ENCODE measurements around the gene OBSCN. TPM values are rescaled to one million over a fixed set of nuclear protein-coding genes. Genes with fewer than 3 reads are reported as not detected.

Gene OBSCN
- total RNA-seq, 1 donor from 2014 or later, result 22.1 TPM

- intact Hi-C loops (cut with micrococcal nuclease), result no loop called here
- Mint-ChIP-seq H3K9me3 (peaks cover 44% of the 10 kb centered on the region), H3K4me1 (ENCODE audit: low read depth) (no peaks in the 10 kb centered on the region), H3K27me3 (ENCODE audit: low read depth) (no peaks in the 10 kb centered on the region), H3K27ac (no peak overlapping the region), H3K36me3 (ENCODE audit: low read depth) (peaks cover 44% of the 10 kb centered on the region), H3K4me3 (ENCODE audit: low read depth) (no peak overlapping the region)
- DNase-seq (ENCODE audit: low spot score), result no peak
These were observed 94.2 kb downstream of the OBSCN start for GRCh38 chr1:228302086-228302485.

DNA sequence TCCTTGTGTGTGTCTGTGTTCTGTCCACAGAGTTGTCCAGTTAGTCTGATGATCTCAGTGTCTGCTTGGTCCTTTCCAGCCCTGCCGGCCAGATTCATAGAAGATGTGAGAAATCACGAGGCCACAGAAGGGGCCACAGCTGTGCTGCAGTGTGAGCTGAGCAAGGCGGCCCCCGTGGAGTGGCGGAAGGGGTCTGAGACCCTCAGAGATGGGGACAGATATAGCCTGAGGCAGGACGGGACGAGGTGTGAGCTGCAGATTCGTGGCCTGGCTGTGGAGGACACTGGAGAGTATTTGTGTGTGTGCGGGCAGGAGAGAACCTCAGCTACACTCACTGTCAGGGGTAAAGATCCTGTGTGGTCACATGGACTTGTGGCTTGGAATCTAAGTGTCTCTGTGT, 95.8 kb downstream of the OBSCN start:
- H3K36me3 Mint-ChIP-seq (ENCODE audit: low read depth), result peaks cover 37% of the 10 kb centered on the region
- DNase-seq (ENCODE audit: low spot score), result no peak
- H3K9me3 Mint-ChIP-seq, result peaks cover 36% of the 10 kb centered on the region
- H3K4me3 Mint-ChIP-seq (ENCODE audit: low read depth), result no peak overlapping the region
- no peaks in the 10 kb centered on the region for H3K4me1 Mint-ChIP-seq (ENCODE audit: low read depth)
- no peak overlapping the region for H3K27ac Mint-ChIP-seq
- intact Hi-C loops (cut with micrococcal nuclease), result no loop called here
- H3K27me3 Mint-ChIP-seq (ENCODE audit: low read depth), result no peaks in the 10 kb centered on the region

DNA sequence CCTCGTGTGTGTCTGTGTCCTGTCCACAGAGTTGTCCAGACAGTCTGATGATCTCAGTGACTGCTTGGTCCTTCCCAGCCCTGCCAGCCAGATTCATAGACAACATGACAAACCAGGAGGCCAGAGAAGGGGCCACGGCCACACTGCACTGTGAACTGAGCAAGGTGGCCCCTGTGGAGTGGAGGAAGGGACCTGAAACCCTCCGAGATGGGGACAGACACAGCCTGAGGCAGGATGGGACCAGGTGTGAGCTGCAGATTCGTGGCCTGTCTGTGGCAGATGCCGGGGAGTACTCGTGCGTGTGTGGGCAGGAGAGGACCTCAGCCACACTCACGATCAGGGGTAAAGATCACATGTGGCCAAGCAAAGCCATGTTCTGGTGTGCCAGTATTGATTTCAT, 96.4 kb downstream of the OBSCN start:
- Mint-ChIP-seq H3K27ac (no peak overlapping the region), H3K36me3 (ENCODE audit: low read depth) (peaks cover 33% of the 10 kb centered on the region), H3K4me1 (ENCODE audit: low read depth) (no peaks in the 10 kb centered on the region), H3K4me3 (ENCODE audit: low read depth) (no peak overlapping the region), H3K27me3 (ENCODE audit: low read depth) (no peaks in the 10 kb centered on the region), H3K9me3 (peaks cover 36% of the 10 kb centered on the region)
- DNase-seq (ENCODE audit: low spot score), result no peak
- intact Hi-C loops (cut with micrococcal nuclease), result no loop called here

DNA sequence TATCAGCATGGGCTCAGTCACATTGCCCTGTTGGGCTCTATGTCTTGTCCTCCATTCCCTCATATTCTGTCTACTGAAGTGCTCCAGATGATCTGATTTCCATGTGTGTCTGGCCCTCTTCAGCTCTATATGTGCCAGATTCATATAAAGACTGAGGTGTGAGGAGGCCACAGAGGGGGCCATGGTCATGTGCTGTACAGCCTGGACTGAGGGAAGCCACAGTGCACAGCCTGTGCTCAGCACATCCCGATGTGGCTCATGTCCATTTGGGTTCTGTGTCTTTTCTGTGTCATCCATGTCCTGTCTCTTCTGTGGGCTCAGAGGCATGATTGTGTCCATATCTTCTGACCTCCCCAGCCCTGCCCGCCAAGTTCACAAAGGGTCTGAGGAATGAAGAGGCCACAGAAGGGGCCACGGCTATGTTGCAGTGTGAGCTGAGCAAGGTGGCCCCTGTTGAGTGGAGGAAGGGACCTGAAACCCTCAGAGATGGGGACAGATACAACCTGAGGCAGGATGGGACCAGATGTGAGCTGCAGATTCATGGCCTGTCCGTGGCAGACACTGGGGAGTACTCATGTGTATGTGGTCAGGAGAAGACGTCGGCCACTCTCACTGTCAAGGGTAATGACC, 97.0 kb downstream of the OBSCN start:
- Mint-ChIP-seq H3K27ac (no peak overlapping the region), H3K4me3 (ENCODE audit: low read depth) (no peak overlapping the region), H3K9me3 (peaks cover 32% of the 10 kb centered on the region), H3K27me3 (ENCODE audit: low read depth) (no peaks in the 10 kb centered on the region), H3K36me3 (ENCODE audit: low read depth) (peaks cover 29% of the 10 kb centered on the region), H3K4me1 (ENCODE audit: low read depth) (no peaks in the 10 kb centered on the region)
- DNase-seq (ENCODE audit: low spot score), result no peak
- intact Hi-C loops (cut with micrococcal nuclease), result no loop called here

GRCh38 chr1:228305721-228306152, 97.9 kb downstream of the OBSCN start:
- no peak overlapping the region for H3K27ac Mint-ChIP-seq
- H3K4me1 Mint-ChIP-seq (ENCODE audit: low read depth), result no peaks in the 10 kb centered on the region
- H3K27me3 Mint-ChIP-seq (ENCODE audit: low read depth), result no peaks in the 10 kb centered on the region
- H3K9me3 Mint-ChIP-seq, result peaks cover 29% of the 10 kb centered on the region
- peaks cover 22% of the 10 kb centered on the region for H3K36me3 Mint-ChIP-seq (ENCODE audit: low read depth)
- no peak for DNase-seq (ENCODE audit: low spot score)
- H3K4me3 Mint-ChIP-seq (ENCODE audit: low read depth), result no peak overlapping the region
- intact Hi-C loops (cut with micrococcal nuclease), result no loop called here

GRCh38 chr1:228306275-228307217, 98.7 kb downstream of the OBSCN start:
- DNase-seq (ENCODE audit: low spot score), result no peak
- Mint-ChIP-seq H3K36me3 (ENCODE audit: low read depth) (peaks cover 19% of the 10 kb centered on the region), H3K4me1 (ENCODE audit: low read depth) (no peaks in the 10 kb centered on the region), H3K27me3 (ENCODE audit: low read depth) (no peaks in the 10 kb centered on the region), H3K9me3 (peaks cover 21% of the 10 kb centered on the region), H3K27ac (no peak overlapping the region), H3K4me3 (ENCODE audit: low read depth) (no peak overlapping the region)
- intact Hi-C loops (cut with micrococcal nuclease), result no loop called here

DNA sequence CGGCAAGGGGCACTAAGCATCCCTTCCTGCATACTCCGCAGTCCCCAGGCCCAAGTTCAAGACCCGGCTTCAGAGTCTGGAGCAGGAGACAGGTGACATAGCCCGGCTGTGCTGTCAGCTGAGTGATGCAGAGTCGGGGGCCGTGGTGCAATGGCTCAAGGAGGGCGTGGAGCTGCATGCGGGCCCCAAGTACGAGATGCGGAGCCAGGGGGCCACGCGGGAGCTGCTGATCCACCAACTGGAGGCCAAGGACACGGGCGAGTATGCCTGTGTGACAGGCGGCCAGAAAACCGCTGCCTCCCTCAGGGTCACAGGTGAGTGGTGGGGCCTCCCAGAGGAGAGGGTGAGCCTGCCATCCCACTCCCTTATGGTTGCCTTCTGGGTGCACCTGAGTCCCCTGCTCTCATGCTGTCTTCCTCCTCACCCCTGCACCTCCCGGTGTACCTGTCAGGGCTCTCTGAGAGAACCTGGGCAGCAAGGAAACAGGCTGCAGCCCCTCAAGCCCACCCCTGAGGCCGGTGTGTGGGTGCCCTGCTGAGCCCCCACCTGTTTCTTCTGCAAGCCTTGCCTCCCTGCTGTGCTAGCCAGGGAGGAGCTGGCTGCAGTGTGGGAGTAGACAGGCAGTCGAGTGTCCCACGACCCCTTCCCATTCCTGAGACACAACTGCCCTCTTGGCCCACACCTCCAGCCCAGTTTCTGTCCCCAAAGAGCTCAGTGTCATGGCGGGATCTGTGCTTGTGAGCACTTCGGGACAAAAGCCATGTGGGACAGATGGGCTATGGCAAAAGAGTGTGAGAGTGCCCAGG, 99.6 kb downstream of the OBSCN start:
- DNase-seq (ENCODE audit: low spot score), result no peak
- H3K4me1 Mint-ChIP-seq (ENCODE audit: low read depth), result no peaks in the 10 kb centered on the region
- intact Hi-C loops (cut with micrococcal nuclease), result no loop called here
- no peak overlapping the region for H3K27ac Mint-ChIP-seq
- peaks cover 13% of the 10 kb centered on the region for H3K9me3 Mint-ChIP-seq
- no peak overlapping the region for H3K4me3 Mint-ChIP-seq (ENCODE audit: low read depth)
- H3K36me3 Mint-ChIP-seq (ENCODE audit: low read depth), result peaks cover 12% of the 10 kb centered on the region
- H3K27me3 Mint-ChIP-seq (ENCODE audit: low read depth), result no peaks in the 10 kb centered on the region

DNA sequence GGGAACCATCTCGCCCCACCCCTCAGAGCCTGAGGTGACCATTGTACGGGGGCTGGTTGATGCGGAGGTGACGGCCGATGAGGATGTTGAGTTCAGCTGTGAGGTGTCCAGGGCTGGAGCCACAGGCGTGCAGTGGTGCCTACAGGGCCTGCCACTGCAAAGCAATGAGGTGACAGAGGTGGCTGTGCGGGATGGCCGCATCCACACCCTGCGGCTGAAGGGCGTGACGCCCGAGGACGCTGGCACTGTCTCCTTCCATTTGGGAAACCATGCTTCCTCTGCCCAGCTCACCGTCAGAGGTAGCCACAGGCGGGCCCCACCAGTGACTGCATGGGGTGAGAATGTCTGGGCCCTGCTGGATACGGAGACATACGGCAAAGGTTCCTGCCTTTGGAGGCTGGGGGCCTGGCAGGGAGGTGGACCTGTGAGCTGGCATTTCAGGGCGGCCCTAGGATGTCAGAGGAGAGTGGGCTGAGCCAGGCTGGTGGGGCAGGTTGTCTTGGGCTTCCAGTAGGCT, 100.3 kb downstream of the OBSCN start:
- intact Hi-C loops (cut with micrococcal nuclease), result no loop called here
- Mint-ChIP-seq H3K4me3 (ENCODE audit: low read depth) (no peak overlapping the region), H3K27me3 (ENCODE audit: low read depth) (no peaks in the 10 kb centered on the region), H3K36me3 (ENCODE audit: low read depth) (peaks cover 7% of the 10 kb centered on the region), H3K9me3 (peaks cover 13% of the 10 kb centered on the region), H3K27ac (no peak overlapping the region), H3K4me1 (ENCODE audit: low read depth) (no peaks in the 10 kb centered on the region)
- no peak for DNase-seq (ENCODE audit: low spot score)

DNA sequence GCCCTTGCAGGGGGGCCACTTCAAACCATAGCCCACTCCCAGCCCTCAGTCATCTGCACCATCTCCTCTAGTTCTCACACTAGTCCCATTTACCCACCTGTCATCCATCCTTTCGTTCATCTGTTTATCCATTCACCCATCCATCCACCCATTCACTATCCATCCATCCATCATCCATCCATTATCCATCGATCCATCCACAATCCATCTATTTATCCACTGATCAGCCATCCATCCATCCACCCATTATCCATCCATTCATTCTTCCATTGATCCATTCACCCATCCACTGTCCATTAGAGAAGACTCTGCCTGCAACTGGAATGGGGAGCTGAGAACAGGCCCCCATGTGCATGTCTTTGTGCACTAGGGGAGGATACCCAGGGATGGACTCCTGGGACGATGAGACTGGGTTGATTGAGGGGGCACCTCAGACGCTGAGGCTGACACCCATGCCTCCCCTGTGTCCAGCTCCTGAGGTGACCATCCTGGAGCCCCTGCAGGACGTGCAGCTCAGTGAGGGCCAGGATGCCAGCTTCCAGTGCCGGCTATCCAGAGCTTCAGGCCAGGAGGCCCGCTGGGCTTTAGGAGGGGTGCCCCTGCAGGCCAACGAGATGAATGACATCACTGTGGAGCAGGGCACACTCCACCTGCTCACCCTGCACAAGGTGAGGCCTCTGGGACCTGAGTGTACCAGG, 100.9 kb downstream of the OBSCN start:
- no peaks in the 10 kb centered on the region for H3K4me1 Mint-ChIP-seq (ENCODE audit: low read depth)
- peaks cover 2% of the 10 kb centered on the region for H3K36me3 Mint-ChIP-seq (ENCODE audit: low read depth)
- H3K4me3 Mint-ChIP-seq (ENCODE audit: low read depth), result no peak overlapping the region
- DNase-seq (ENCODE audit: low spot score), result no peak
- peaks cover 10% of the 10 kb centered on the region for H3K9me3 Mint-ChIP-seq
- intact Hi-C loops (cut with micrococcal nuclease), result no loop called here
- no peaks in the 10 kb centered on the region for H3K27me3 Mint-ChIP-seq (ENCODE audit: low read depth)
- no peak overlapping the region for H3K27ac Mint-ChIP-seq

DNA sequence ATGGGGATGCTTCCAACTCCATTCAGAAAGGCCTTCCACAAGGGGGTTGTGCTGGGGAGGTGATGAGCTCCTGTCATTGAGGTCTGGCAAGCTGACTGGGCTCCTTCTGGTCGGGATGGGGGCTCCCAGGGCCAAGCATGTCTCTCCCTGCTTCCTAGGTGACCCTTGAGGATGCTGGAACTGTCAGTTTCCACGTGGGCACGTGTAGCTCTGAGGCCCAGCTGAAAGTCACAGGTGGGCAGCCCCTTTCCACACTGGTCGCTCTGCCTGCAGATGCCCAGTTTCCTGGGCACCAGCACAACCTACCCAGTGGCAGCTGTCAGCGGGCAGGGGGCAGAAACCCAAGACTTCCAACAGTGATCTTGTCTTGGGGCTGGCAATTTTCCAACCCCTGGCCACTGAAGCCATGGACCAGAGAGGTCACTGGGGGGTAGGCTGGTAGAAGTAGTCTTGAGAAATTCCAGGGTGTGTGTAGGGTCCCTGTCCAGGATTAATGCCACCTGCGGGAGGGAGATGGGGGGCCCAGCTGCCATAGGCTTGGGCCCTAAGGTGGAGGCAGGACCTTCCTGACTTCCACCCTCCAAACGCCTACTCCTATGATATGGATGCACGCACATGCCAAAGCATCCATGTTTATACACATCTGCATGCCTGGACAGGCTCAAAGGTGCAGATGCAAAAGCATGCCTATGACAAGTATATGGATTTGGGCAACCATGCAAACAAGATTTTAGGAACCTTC, 101.7 kb downstream of the OBSCN start:
- H3K4me3 Mint-ChIP-seq (ENCODE audit: low read depth), result no peak overlapping the region
- no peak for DNase-seq (ENCODE audit: low spot score)
- no peak overlapping the region for H3K27ac Mint-ChIP-seq
- peaks cover 10% of the 10 kb centered on the region for H3K9me3 Mint-ChIP-seq
- H3K27me3 Mint-ChIP-seq (ENCODE audit: low read depth), result no peaks in the 10 kb centered on the region
- H3K4me1 Mint-ChIP-seq (ENCODE audit: low read depth), result no peaks in the 10 kb centered on the region
- H3K36me3 Mint-ChIP-seq (ENCODE audit: low read depth), result peaks cover 2% of the 10 kb centered on the region
- intact Hi-C loops (cut with micrococcal nuclease), result no loop called here

GRCh38 chr1:228310162-228310792, 102.4 kb downstream of the OBSCN start:
- Mint-ChIP-seq H3K27me3 (ENCODE audit: low read depth) (no peaks in the 10 kb centered on the region), H3K27ac (no peak overlapping the region), H3K9me3 (peaks cover 10% of the 10 kb centered on the region), H3K36me3 (ENCODE audit: low read depth) (no peaks in the 10 kb centered on the region), H3K4me3 (ENCODE audit: low read depth) (no peak overlapping the region), H3K4me1 (ENCODE audit: low read depth) (no peaks in the 10 kb centered on the region)
- no peak for DNase-seq (ENCODE audit: low spot score)
- intact Hi-C loops (cut with micrococcal nuclease), result no loop called here

All from activated T-helper 2 cell treated with anti-CD3 and anti-CD28 coated beads, Interferon-gamma antibody, Interleukin-2, Interleukin-4, amounts not matched to agents 10 μg/mL and 5 μg/mL and 100 μg/mL, durations not matched to agents 14 hours and 24 hours and 36 hours (primary cell).